Islet of Langerhans (tissue), 1 donor: Measurements from ENCODE around the gene PSMD4.

Experiments
- FAIRE-seq: peaks from one replicate; lab custom pipeline; 2011; peaks lifted over from hg19 to GRCh38; lab: Jason Lieb, UNC

The PSMD4 gene

GRCh38 chr1:151309811-151310323 is 55.3 kb downstream of the PSMD4 start:
- FAIRE-seq = no peak

GRCh38 chr1:151311011-151311410 is 56.5 kb downstream of the PSMD4 start:
- no peak for FAIRE-seq

- peak; percentile 53 for FAIRE-seq
Measured at GRCh38 chr1:151311589-151312331, 57.2 kb downstream of the PSMD4 start.

GRCh38 chr1:151312411-151312810 is 57.9 kb downstream of the PSMD4 start:
- no peak for FAIRE-seq

GRCh38 chr1:151312826-151313225 is 58.3 kb downstream of the PSMD4 start:
- FAIRE-seq = no peak

GRCh38 chr1:151313501-151313900 is 59.0 kb downstream of the PSMD4 start:
- FAIRE-seq = no peak

GRCh38 chr1:151314137-151314875 is 59.8 kb downstream of the PSMD4 start:
- no peak for FAIRE-seq

- FAIRE-seq = no peak
Measured at GRCh38 chr1:151315565-151316235, 61.2 kb downstream of the PSMD4 start.
